Osteocyte (in vitro differentiated cells): ENCODE measurements around the gene TSGA10. TPM values are rescaled to one million over a fixed set of nuclear protein-coding genes. Genes with fewer than 3 reads are reported as not detected.
"Not testable (repeated sequence)": the region's sequence is repeated elsewhere in the genome, so short reads cannot be mapped to it uniquely, and the experiment has no call there.

Experiments
- DNase-seq: peaks from one replicate; pipeline ENCODE4 v3.0.0; 2021; ENCODE audit warnings: mixed read lengths; ENCODE audit not compliant: unreplicated experiment; ENCODE audit errors: extremely low spot score
- H3K27ac Mint-ChIP-seq: one replicate; pipeline ENCODE4 v1.8.0; 2021; ENCODE audit warnings: mild to moderate bottlenecking, mixed read lengths; ENCODE audit not compliant: unreplicated experiment
- H3K27me3 Mint-ChIP-seq: one replicate; pipeline ENCODE4 v1.8.0; 2021; ENCODE audit warnings: mixed read lengths; ENCODE audit not compliant: unreplicated experiment
- H3K36me3 Mint-ChIP-seq: one replicate; pipeline ENCODE4 v1.8.0; 2021; ENCODE audit warnings: mixed read lengths; ENCODE audit not compliant: unreplicated experiment
- H3K4me1 Mint-ChIP-seq: one replicate; pipeline ENCODE4 v1.8.0; 2021; ENCODE audit warnings: mixed read lengths; ENCODE audit not compliant: unreplicated experiment
- H3K4me3 Mint-ChIP-seq: one replicate; pipeline ENCODE4 v1.8.0; 2021; ENCODE audit warnings: mild to moderate bottlenecking, moderate library complexity, mixed read lengths; ENCODE audit not compliant: unreplicated experiment
- H3K9me3 Mint-ChIP-seq: one replicate; pipeline ENCODE4 v1.8.0; 2021; ENCODE audit warnings: mixed read lengths; ENCODE audit not compliant: unreplicated experiment
- total RNA-seq: library from RNA; stranded (reverse); gene quantifications from 2 replicates; pipeline ENCODE4 v1.2.1, GENCODE V29; 2021
- TF ChIP-seq, protein P1 (sequence below): fragments of 200-600 bp; sonication (generic); IDR thresholded peaks from 2 replicates; pipeline ENCODE4 v1.5.0; 2021; ENCODE audit warnings: antibody characterized with exemption, mild to moderate bottlenecking, moderate library complexity

Gene TSGA10
- total RNA-seq, 1 donor from 2014 or later = 3.6 TPM

DNA sequence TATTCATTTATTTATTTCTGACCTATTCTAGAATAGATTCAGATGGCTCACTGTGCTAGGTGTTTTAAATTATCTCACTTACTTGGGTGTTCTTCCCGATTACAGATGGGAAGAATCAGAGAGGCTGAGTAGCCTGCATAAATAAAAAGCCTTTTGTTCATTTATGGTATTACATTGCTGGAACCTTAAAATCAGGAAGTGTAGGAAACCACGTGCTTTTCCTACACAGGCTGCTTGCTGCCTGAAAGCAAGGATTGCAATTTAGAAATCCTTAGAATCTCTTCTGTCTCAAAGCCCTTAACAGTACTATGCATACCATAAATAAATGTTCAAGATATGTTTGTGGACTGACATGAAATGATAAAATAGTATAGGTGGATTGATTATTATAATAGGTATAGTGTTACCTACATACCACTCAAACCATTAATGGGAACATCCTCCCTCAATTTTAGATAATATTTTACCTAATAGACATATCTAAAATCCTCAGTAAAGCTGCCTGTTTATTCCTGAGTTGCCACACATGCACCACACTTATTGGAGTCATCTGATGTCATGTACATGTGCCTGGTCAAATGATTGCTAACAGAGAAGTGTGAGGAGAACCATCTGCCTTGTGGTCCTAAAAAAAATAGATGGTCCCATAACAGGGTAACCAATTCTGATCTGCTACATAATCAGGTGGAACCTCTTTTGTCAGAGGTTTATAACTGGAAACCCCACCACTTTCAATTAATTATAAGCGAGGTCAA is 86.7 kb downstream of the TSGA10 start:
- H3K27ac Mint-ChIP-seq = no peak overlapping the region

DNA sequence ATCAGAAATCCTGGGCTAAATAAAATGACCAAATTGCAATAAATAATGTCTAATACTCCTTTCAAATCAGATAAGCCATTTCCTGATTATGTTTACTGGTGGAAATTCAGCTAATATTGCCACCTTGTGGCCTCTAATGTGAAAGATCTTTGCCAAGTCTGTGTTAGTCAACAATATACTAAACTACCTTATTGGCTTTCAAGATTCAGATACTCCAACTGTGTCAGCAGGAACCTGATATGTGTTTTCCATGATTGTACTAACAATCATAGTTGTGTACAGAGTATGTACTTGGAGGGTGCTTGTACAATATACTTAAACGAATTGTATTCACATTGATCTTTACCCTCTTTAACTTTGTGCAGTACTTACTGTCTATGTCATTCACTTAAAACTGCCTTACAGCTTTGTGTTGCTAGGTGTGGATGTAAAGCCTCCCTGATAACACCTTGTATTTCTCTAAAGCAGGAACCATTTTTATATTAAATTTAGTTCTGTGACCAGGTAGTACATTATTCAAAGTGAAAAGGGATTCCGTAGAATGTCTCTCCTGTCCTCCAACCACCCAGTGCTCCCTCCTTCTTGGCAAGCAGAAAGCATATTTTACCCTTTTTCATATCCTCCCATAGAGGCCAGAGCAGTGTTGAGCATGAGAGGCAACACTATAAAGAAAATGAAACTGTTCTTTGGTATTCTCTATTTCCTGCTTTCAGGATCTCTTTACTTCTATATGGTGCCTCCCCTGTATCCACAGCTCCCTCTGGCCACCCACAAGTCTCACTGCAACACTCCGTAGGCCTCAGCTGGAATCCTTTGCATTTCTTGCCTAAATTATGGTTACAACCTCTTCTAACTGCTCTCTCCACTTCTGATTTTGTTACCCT is 88.4 kb downstream of the TSGA10 start:
- H3K4me3 Mint-ChIP-seq = no peak overlapping the region
- TF ChIP-seq, protein P1, sequence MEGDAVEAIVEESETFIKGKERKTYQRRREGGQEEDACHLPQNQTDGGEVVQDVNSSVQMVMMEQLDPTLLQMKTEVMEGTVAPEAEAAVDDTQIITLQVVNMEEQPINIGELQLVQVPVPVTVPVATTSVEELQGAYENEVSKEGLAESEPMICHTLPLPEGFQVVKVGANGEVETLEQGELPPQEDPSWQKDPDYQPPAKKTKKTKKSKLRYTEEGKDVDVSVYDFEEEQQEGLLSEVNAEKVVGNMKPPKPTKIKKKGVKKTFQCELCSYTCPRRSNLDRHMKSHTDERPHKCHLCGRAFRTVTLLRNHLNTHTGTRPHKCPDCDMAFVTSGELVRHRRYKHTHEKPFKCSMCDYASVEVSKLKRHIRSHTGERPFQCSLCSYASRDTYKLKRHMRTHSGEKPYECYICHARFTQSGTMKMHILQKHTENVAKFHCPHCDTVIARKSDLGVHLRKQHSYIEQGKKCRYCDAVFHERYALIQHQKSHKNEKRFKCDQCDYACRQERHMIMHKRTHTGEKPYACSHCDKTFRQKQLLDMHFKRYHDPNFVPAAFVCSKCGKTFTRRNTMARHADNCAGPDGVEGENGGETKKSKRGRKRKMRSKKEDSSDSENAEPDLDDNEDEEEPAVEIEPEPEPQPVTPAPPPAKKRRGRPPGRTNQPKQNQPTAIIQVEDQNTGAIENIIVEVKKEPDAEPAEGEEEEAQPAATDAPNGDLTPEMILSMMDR = peak; percentile 59
- H3K4me1 Mint-ChIP-seq = no peaks in the 10 kb centered on the region
- no peaks in the 10 kb centered on the region for H3K36me3 Mint-ChIP-seq
- H3K27ac Mint-ChIP-seq = no peak overlapping the region
- H3K27me3 Mint-ChIP-seq = peaks cover 19% of the 10 kb centered on the region
- no peaks in the 10 kb centered on the region for H3K9me3 Mint-ChIP-seq
- DNase-seq = no peak

More for the DNA sequence above, 86.7 kb downstream of the TSGA10 start:
- TF ChIP-seq, protein P1 = no peak
- Mint-ChIP-seq H3K27me3 (peaks cover 26% of the 10 kb centered on the region), H3K9me3 (no peaks in the 10 kb centered on the region), H3K4me3 (no peak overlapping the region), H3K36me3 (no peaks in the 10 kb centered on the region), H3K4me1 (no peaks in the 10 kb centered on the region)
- DNase-seq = no peak

- not testable (repeated sequence) for H3K27ac Mint-ChIP-seq, DNase-seq, H3K36me3 Mint-ChIP-seq, H3K9me3 Mint-ChIP-seq, H3K4me1 Mint-ChIP-seq, H3K4me3 Mint-ChIP-seq
- peaks cover 25% of the 10 kb centered on the region for H3K27me3 Mint-ChIP-seq
Measured at GRCh38 chr2:99049187-99049586, 105.6 kb downstream of the TSGA10 start.

GRCh38 chr2:99040736-99041300 is 113.9 kb downstream of the TSGA10 start:
- H3K27ac Mint-ChIP-seq, H3K4me3 Mint-ChIP-seq, DNase-seq, H3K4me1 Mint-ChIP-seq, H3K36me3 Mint-ChIP-seq: not testable (repeated sequence)
- peaks cover 38% of the 10 kb centered on the region for H3K27me3 Mint-ChIP-seq
- peaks cover 26% of the 10 kb centered on the region for H3K9me3 Mint-ChIP-seq

- H3K4me1 Mint-ChIP-seq = no peaks in the 10 kb centered on the region
- TF ChIP-seq, protein P1 = no peak
- peaks cover 36% of the 10 kb centered on the region for H3K27me3 Mint-ChIP-seq
- H3K36me3 Mint-ChIP-seq = no peaks in the 10 kb centered on the region
- no peak for DNase-seq
- no peak overlapping the region for H3K27ac Mint-ChIP-seq
- H3K4me3 Mint-ChIP-seq = no peak overlapping the region
- peaks cover 12% of the 10 kb centered on the region for H3K9me3 Mint-ChIP-seq
Measured at GRCh38 chr2:99035920-99036319, 118.8 kb downstream of the TSGA10 start.
